ENCODE measurements around the gene GRAP2.
"Not testable (repeated sequence)": the region's sequence is repeated elsewhere in the genome, so short reads cannot be mapped to it uniquely, and the experiment has no call there.

DNA sequence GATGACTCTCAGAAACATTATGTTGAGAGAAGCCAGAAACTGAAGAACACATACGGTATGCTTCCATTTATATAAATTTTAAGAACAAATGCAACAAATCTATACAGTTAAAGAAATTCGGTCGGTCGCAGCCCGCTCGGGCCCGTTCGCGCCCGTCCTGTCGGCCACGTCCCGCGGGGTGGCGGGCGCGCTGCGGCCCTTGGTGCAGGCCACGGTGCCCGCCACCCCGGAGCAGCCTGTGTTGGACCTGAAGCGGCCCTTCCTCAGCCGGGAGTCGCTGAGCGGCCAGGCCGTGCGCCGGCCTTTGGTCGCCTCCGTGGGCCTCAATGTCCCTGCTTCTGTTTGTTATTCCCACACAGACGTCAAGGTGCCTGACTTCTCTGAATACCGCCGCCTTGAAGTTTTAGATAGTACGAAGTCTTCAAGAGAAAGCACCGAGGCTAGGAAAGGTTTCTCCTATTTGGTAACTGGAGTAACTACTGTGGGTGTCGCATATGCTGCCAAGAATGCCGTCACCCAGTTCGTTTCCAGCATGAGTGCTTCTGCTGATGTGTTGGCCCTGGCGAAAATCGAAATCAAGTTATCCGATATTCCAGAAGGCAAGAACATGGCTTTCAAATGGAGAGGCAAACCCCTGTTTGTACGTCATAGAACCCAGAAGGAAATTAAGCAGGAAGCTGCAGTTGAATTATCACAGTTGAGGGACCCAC, 25.6 kb upstream of the GRAP2 start:
- TF ChIP-seq POLR2A, EP300 (IDR thresholded peaks at IDR 0.05): not testable (repeated sequence)
- TF ChIP-seq, protein P1, sequence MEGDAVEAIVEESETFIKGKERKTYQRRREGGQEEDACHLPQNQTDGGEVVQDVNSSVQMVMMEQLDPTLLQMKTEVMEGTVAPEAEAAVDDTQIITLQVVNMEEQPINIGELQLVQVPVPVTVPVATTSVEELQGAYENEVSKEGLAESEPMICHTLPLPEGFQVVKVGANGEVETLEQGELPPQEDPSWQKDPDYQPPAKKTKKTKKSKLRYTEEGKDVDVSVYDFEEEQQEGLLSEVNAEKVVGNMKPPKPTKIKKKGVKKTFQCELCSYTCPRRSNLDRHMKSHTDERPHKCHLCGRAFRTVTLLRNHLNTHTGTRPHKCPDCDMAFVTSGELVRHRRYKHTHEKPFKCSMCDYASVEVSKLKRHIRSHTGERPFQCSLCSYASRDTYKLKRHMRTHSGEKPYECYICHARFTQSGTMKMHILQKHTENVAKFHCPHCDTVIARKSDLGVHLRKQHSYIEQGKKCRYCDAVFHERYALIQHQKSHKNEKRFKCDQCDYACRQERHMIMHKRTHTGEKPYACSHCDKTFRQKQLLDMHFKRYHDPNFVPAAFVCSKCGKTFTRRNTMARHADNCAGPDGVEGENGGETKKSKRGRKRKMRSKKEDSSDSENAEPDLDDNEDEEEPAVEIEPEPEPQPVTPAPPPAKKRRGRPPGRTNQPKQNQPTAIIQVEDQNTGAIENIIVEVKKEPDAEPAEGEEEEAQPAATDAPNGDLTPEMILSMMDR (IDR thresholded peaks at IDR 0.05) = not testable (repeated sequence)
